H7 (cell line): ENCODE data around the gene DNAH11. TPM values are rescaled to one million over a fixed set of nuclear protein-coding genes. Genes with fewer than 3 reads are reported as not detected.

ENCODE experiments used
- DNase-seq: peaks from one replicate; pipeline ENCODE4 v3.0.0; 2012
- H3K27me3 ChIP-seq: 2 replicates; pipeline ENCODE4 v1.6.0; 2011; ENCODE audit warnings: mild to moderate bottlenecking, low read length; ENCODE audit not compliant: control insufficient read depth, insufficient read depth
- H3K36me3 ChIP-seq: replicated peaks from 2 replicates; pipeline ENCODE4 v1.5.1; 2011; ENCODE audit warnings: low read length; ENCODE audit not compliant: control insufficient read depth, insufficient read depth
- H3K4me3 ChIP-seq: 2 replicates; pipeline ENCODE4 v1.5.1; 2011; ENCODE audit warnings: low read depth, mild to moderate bottlenecking, control low read depth, low read length, moderate library complexity; ENCODE audit not compliant: insufficient read depth
- total RNA-seq: library from RNA; depleted of rRNA; stranded (reverse); fragments of >200 nt; shearing (Covaris generic); gene quantifications from 2 replicates; pipeline ENCODE4 v1.2.3, GENCODE V29; 2014

The DNAH11 gene
- total RNA-seq, 1 experiment from 2014 or later = 1.6 TPM

- DNase-seq = no peak
- no peaks in the 10 kb centered on the region for H3K27me3 ChIP-seq
- H3K4me3 ChIP-seq = no peak overlapping the region
- peaks cover 46% of the 10 kb centered on the region for H3K36me3 ChIP-seq
These were observed 360.4 kb downstream of the DNAH11 start for GRCh38 chr7:21903020-21903786.

GRCh38 chr7:21908746-21909145, 365.9 kb downstream of the DNAH11 start:
- no peak for DNase-seq
- H3K27me3 ChIP-seq = no peaks in the 10 kb centered on the region
- no peak overlapping the region for H3K4me3 ChIP-seq
- H3K36me3 ChIP-seq = peaks cover 33% of the 10 kb centered on the region

- DNase-seq = no peak
- peaks cover 36% of the 10 kb centered on the region for H3K36me3 ChIP-seq
- H3K4me3 ChIP-seq = no peak overlapping the region
- H3K27me3 ChIP-seq = no peaks in the 10 kb centered on the region
These were observed 367.4 kb downstream of the DNAH11 start for GRCh38 chr7:21910253-21910652.

- Histone ChIP-seq H3K27me3 (no peaks in the 10 kb centered on the region), H3K36me3 (peaks cover 29% of the 10 kb centered on the region), H3K4me3 (no peak overlapping the region)
- DNase-seq = no peak
These were observed 368.6 kb downstream of the DNAH11 start for GRCh38 chr7:21911341-21911875.

GRCh38 chr7:21912305-21912704, 369.5 kb downstream of the DNAH11 start:
- H3K4me3 ChIP-seq = no peak overlapping the region
- no peaks in the 10 kb centered on the region for H3K27me3 ChIP-seq
- DNase-seq = no peak
- H3K36me3 ChIP-seq = peaks cover 29% of the 10 kb centered on the region

- DNase-seq = no peak
- H3K4me3 ChIP-seq = no peak overlapping the region
- peaks cover 22% of the 10 kb centered on the region for H3K36me3 ChIP-seq
- H3K27me3 ChIP-seq = no peaks in the 10 kb centered on the region
These were observed 370.3 kb downstream of the DNAH11 start for GRCh38 chr7:21912931-21913780.

- H3K27me3 ChIP-seq = no peaks in the 10 kb centered on the region
- no peak for DNase-seq
- H3K4me3 ChIP-seq = no peak overlapping the region
- H3K36me3 ChIP-seq = peaks cover 18% of the 10 kb centered on the region
These were observed 371.8 kb downstream of the DNAH11 start for GRCh38 chr7:21914671-21915070.

GRCh38 chr7:21915140-21915539, 372.3 kb downstream of the DNAH11 start:
- no peak for DNase-seq
- Histone ChIP-seq H3K36me3 (peaks cover 16% of the 10 kb centered on the region), H3K4me3 (no peak overlapping the region), H3K27me3 (no peaks in the 10 kb centered on the region)

- peaks cover 15% of the 10 kb centered on the region for H3K36me3 ChIP-seq
- no peak overlapping the region for H3K4me3 ChIP-seq
- DNase-seq = no peak
- H3K27me3 ChIP-seq = no peaks in the 10 kb centered on the region
These were observed 373.3 kb downstream of the DNAH11 start for GRCh38 chr7:21916176-21916575.

GRCh38 chr7:21916629-21917028, 373.8 kb downstream of the DNAH11 start:
- DNase-seq = no peak
- Histone ChIP-seq H3K36me3 (peaks cover 13% of the 10 kb centered on the region), H3K4me3 (no peak overlapping the region), H3K27me3 (no peaks in the 10 kb centered on the region)

GRCh38 chr7:21918216-21918615, 375.4 kb downstream of the DNAH11 start:
- peaks cover 12% of the 10 kb centered on the region for H3K36me3 ChIP-seq
- H3K4me3 ChIP-seq = no peak overlapping the region
- no peaks in the 10 kb centered on the region for H3K27me3 ChIP-seq
- DNase-seq = no peak

GRCh38 chr7:21920936-21921335, 378.1 kb downstream of the DNAH11 start:
- no peaks in the 10 kb centered on the region for H3K27me3 ChIP-seq
- H3K36me3 ChIP-seq = no peaks in the 10 kb centered on the region
- no peak for DNase-seq
- H3K4me3 ChIP-seq = no peak overlapping the region

GRCh38 chr7:21922605-21923004, 379.8 kb downstream of the DNAH11 start:
- H3K36me3 ChIP-seq = no peaks in the 10 kb centered on the region
- DNase-seq = no peak
- no peak overlapping the region for H3K4me3 ChIP-seq
- H3K27me3 ChIP-seq = no peaks in the 10 kb centered on the region

- Histone ChIP-seq H3K36me3 (no peaks in the 10 kb centered on the region), H3K4me3 (no peak overlapping the region), H3K27me3 (no peaks in the 10 kb centered on the region)
- no peak for DNase-seq
These were observed 380.8 kb downstream of the DNAH11 start for GRCh38 chr7:21923658-21924057.

GRCh38 chr7:21926448-21926847, 383.6 kb downstream of the DNAH11 start:
- Histone ChIP-seq H3K27me3 (no peaks in the 10 kb centered on the region), H3K4me3 (no peak overlapping the region), H3K36me3 (no peaks in the 10 kb centered on the region)
- DNase-seq = no peak
